ENCODE measurements around the gene NAGK.
"Not testable (repeated sequence)": the region's sequence is repeated elsewhere in the genome, so short reads cannot be mapped to it uniquely, and the experiment has no call there.

The NAGK gene

GRCh38 chr2:71070294-71071093 lies 2.0 kb downstream of the NAGK start:
- DNase-seq = no peak

GRCh38 chr2:71071681-71072398 lies 3.4 kb downstream of the NAGK start:
- DNase-seq = peak; percentile 40

GRCh38 chr2:71072492-71072891 lies 4.0 kb downstream of the NAGK start:
- no peak for DNase-seq

- DNase-seq = no peak
These were observed 5.0 kb downstream of the NAGK start for GRCh38 chr2:71073475-71073874.

GRCh38 chr2:71074893-71075395 lies 6.5 kb downstream of the NAGK start:
- DNase-seq = no peak

- DNase-seq = no peak
These were observed 10.2 kb downstream of the NAGK start for GRCh38 chr2:71078624-71079023.

- no peak for DNase-seq
These were observed 14.2 kb downstream of the NAGK start for GRCh38 chr2:71082402-71083252.

GRCh38 chr2:71083297-71083696 lies 14.8 kb downstream of the NAGK start:
- not testable (repeated sequence) for DNase-seq

GRCh38 chr2:71083752-71084312 lies 15.4 kb downstream of the NAGK start:
- DNase-seq = not testable (repeated sequence)

GRCh38 chr2:71085325-71086003 lies 17.0 kb downstream of the NAGK start:
- DNase-seq = not testable (repeated sequence)

GRCh38 chr2:71089475-71089874 lies 21.0 kb downstream of the NAGK start:
- not testable (repeated sequence) for DNase-seq

GRCh38 chr2:71091808-71092207 lies 23.4 kb downstream of the NAGK start:
- DNase-seq = not testable (repeated sequence)

GRCh38 chr2:71092491-71093260 lies 24.2 kb downstream of the NAGK start:
- not testable (repeated sequence) for DNase-seq

- peak; percentile 4 for DNase-seq
These were observed 31.9 kb downstream of the NAGK start for GRCh38 chr2:71100195-71100964.

- no peak for DNase-seq
These were observed 33.2 kb downstream of the NAGK start for GRCh38 chr2:71101656-71102055.

- no peak for DNase-seq
These were observed 34.7 kb downstream of the NAGK start for GRCh38 chr2:71102981-71103681.

- DNase-seq = no peak
These were observed 35.4 kb downstream of the NAGK start for GRCh38 chr2:71103809-71104208.

GRCh38 chr2:71106463-71106862 lies 38.0 kb downstream of the NAGK start:
- DNase-seq = not testable (repeated sequence)

GRCh38 chr2:71108091-71108490 lies 39.6 kb downstream of the NAGK start:
- no peak for DNase-seq

GRCh38 chr2:71113843-71114242 lies 45.4 kb downstream of the NAGK start:
- DNase-seq = no peak

All from effector CD8-positive, alpha-beta T cell (primary cell).